Esophagus squamous epithelium (tissue), 4 donors: Measurements from ENCODE around the gene DIPK1C.

ENCODE experiments used
- CTCF ChIP-seq, 6 experiments: fragments of 450-650 bp in 4 of 6; fragments of 200-600 bp in 2 of 6; sonication (generic) in 2 of 6; IDR thresholded peaks; one replicate each; pipeline ENCODE4 v1.5.1; 2016 to 2019; ENCODE audit warnings: antibody characterized with exemption in 6 of 6, mild to moderate bottlenecking in 4 of 6, moderate library complexity in 4 of 6
- POLR2A ChIP-seq, 4 donors: fragments of 450-650 bp; IDR thresholded peaks; one replicate each; pipeline ENCODE4 v1.6.1; 2017; ENCODE audit warnings: antibody characterized with exemption in 4 of 4, mild to moderate bottlenecking in 4 of 4, moderate library complexity in 3 of 4

DNA sequence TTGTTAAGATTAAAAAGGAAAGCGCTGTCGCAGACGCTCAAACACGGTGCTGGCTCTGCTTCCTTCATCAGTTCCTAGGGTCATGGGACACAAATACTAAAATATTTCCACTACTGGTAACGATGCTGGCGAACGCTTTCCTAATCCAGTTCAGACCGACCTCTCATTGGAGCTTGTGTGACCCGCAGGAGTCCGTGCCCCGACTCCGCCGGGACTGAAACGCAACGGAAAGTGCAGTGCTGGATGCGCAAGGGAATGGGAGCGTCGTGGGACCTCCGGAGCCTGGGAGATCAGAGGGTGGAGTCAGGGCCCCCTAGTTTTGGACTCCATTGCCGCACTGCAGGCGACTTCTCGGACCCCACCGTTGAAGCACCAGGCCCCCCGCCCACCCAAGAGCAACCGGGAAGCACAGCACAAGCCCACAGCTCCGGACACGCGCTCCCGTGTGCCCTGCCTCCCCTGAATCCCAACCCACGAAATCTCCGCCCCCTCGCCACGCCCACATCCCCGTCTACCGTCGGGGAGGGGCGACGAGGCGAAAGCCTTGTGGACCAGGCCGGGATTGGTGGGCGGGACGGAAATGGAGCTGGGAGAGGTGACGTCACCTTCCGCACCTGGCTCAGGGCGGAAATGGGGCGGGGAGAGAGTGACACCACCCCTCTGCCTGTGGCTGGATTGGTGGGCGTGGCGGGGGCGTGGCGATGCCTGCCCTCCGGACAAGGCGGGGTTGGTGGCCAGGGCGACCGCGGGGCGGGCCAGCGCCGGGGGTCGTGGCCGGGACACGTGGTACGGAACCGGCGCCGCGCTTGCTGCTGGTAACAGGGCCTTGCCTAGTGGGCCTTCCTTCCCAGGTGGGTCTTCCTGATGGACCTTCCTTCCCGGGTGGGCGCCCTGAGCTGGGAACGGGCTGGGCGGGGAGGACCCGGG is 38.7 kb upstream of the DIPK1C start, which contains the start of gene CNDP2:
- peak in 2 of 6 experiments; percentile 5 to 25 for TF ChIP-seq CTCF (IDR thresholded peaks at IDR 0.05)
- TF ChIP-seq POLR2A (IDR thresholded peaks at IDR 0.05), result peak in 3 of 4 donors; percentile 64 to 94 (median 83)
